HG03139 (cell line): ENCODE results near the gene NRBF2.

Experiments used
- ATAC-seq: cut with Tn5 transposase; IDR thresholded peaks from one replicate; pipeline ENCODE4 v1.9.1; 2021; ENCODE audit not compliant: unreplicated experiment

Gene NRBF2

DNA sequence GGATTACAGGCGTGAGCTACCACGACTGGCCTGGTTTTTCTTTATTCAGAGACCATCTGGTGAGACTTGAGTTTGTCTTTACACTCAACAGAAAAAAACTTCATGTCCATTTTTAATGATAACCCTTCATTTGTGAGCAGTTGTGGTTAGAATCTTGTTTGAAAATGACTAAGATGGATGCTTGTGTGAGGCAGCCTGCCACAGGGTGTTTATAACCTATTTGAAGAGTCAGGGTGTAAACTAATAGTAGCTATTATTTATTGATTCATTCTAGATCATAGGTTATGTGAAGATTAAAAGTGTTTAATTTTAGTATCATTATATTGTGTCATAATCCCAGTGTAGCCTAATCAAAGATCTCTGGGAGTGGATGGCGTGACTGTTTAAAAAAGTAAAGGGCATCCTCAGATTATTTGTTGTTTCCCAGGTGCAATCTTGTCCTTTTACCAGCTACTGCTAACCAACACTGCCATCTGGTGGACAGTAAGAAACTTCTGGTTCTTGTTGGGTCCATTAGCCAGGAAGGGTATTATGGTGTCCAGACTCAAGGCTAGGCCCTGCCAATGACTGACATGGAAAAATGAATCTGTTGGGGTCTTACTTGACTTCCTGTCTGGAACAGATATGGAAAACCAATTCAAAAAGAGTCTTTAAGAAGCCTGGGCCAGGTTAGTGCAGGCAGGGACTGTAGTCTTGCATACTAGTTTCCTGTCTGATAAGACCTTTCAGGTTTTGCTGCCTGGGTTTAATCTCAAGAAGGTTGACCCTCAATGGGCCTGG, 24.9 kb downstream of the NRBF2 start:
- peak; percentile 59 for ATAC-seq

- no peak for ATAC-seq
Observed at GRCh38 chr10:63161592-63161991, 28.5 kb downstream of the NRBF2 start.

DNA sequence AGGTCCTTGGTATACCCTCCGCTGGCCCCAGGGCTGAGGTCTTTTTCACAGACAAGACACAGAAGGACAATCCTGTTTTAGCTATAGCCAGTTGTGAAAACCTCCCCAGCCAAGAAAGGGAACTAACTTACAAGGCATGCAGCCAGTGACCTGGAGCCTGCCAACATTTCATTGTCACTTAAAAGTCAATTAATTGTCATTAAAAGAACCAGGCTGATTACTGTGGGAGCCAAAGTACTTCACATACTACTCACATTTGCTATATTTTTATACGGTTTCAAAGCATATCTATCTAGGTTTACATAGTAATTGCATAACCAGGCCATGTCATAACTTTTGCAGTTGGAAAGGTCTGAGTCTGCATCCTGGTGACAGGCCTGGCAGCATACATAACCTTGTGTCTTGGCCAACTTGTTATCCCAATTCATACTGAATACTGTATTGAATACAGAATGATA, 31.1 kb downstream of the NRBF2 start:
- ATAC-seq: no peak

GRCh38 chr10:63165249-63165648, 32.1 kb downstream of the NRBF2 start:
- no peak for ATAC-seq

DNA sequence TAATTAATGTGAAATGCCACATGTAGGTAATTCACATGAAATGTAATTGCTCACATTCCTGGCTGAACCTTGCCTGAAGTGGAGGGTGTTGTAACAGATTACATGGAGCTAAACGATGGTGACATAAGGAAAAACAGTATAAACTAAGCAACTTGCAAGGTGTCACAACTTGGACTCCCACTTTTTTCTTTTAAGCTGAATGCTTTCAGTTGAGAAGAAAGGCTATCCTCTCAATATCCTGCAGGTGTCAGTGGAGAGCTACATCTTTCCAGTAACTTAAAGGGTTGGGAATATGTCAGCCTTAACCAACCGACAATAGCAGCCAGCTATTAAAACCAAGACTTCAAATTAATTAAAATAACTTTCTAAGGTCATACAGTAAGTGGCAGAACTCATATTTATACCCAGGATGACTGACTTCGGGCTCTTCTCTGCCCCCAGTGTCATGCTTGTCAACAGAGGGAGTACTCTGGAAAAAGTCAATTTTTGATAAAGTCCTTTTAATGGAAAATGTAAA, 33.7 kb downstream of the NRBF2 start:
- no peak for ATAC-seq

- ATAC-seq: no peak
Observed at GRCh38 chr10:63168821-63169462, 35.8 kb downstream of the NRBF2 start.

- no peak for ATAC-seq
Observed at GRCh38 chr10:63169624-63170023, 36.5 kb downstream of the NRBF2 start.

GRCh38 chr10:63171255-63171855, 38.2 kb downstream of the NRBF2 start:
- no peak for ATAC-seq

DNA sequence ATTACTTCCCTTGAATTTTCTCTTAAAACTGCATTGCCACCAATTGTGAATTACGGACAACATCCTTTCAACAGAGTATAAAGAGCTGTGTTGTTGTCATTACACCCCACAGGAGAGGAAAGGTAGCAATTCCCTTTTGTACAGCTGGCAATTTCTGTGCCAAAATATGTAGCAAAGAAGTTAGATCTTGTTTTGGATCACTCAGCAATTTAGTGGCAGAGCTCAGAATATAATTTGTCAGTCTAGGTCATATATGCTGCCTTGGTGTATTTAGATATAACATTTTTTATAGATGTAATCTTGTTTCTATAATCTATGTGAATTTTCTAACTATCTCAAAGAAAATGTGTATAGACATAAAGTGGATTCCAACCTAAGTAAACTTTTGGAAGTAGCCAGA, 38.8 kb downstream of the NRBF2 start:
- ATAC-seq: no peak

DNA sequence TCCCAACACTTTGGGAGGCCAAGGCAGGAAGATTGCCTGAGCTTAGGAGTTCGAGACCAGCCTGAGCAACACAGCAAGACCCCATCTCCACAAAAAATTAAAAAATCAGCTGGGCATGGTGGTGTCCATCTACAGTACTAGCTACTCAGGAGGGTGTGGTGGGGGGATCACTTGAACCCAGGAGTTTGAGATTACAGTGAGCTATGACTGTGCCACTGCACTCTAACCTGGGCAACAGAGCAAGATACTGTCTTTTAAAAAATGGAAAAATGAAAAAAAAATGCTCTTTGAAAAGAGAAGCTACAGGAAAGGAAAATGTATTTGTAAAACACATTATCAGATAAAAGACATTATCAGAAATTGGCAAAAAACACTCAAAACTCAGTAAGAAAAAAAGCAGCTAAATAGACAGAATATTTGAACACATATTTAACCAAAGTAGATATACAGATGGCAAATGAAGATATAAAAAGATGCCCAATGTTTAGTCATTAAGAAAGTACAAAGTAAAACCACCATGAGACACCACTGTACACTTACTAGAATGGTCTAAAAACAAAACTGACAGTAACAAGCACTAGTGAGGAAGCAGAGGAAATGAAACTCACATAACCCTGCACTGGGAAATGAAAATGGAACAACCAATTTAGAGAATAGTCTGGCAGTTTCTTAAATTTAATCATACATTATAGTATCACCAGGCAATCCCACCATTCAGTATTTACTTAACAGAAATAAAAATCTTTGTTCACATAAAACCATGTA, 40.5 kb downstream of the NRBF2 start:
- peak; percentile 96 for ATAC-seq

- ATAC-seq: no peak
Observed at GRCh38 chr10:63175534-63175933, 42.4 kb downstream of the NRBF2 start.

DNA sequence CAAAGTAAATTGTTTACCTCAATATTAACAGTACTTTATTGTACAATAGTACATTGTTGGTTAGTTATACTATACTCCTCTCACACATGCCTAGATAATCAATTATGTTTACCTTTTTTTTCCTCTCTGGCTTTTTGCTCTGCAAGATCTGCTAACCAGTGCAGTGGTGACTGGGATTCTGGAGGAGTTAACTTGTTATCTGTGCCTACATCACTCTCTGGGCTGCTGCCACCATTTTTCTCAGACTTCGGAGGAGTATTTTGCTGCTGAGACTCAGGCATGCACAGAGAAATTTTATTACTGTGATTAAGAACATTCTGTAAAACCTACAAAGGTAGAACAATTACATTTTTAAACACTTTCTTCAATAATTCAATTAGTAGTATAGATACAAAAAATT, 59.7 kb downstream of the NRBF2 start:
- no peak for ATAC-seq

- ATAC-seq: no peak
Observed at GRCh38 chr10:63197344-63198092, 64.4 kb downstream of the NRBF2 start.

- ATAC-seq: no peak
Observed at GRCh38 chr10:63199716-63200115, 66.6 kb downstream of the NRBF2 start.

DNA sequence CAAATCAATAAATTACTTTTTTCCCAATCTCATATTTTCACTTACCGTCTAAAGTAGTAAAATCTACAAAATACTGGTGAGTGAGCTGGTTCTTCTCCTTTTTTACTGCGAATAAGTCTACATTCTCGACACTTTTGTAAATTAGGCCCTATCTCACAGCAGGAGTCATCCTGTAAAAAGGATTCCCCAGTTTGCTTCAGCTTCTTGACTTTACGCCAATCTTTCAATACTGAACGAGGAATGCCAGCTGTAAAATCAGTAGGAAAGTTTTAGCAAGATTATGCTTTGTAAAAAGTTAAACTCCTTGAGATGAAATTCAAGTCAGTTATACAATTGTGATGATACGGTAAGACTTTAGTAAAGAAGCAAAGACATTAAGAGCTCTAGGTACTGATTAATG, 67.3 kb downstream of the NRBF2 start:
- no peak for ATAC-seq

- ATAC-seq: no peak
Observed at GRCh38 chr10:63201118-63201517, 68.0 kb downstream of the NRBF2 start.
